Vagina (tissue), 2 donors: ENCODE data around the gene CCL4L2. TPM values are rescaled to one million over a fixed set of nuclear protein-coding genes. Genes with fewer than 3 reads are reported as not detected.
"Not testable (repeated sequence)": the region's sequence is repeated elsewhere in the genome, so short reads cannot be mapped to it uniquely, and the experiment has no call there.

Experiments
- DNase-seq, 2 donors: peaks; one replicate each; pipeline ENCODE4 v3.0.0-alpha.2; 2017; ENCODE audit errors: extremely low spot score in 2 of 2
- H3K27ac ChIP-seq: fragments of 200-600 bp; sonication (generic); one replicate; pipeline ENCODE4 v1.5.1; 2019
- H3K27me3 ChIP-seq: fragments of 200-600 bp; sonication (generic); one replicate; pipeline ENCODE4 v1.5.1; 2019
- H3K36me3 ChIP-seq, 2 donors: fragments of 200-600 bp; sonication (generic); one replicate each; pipeline ENCODE4 v1.5.1; 2017 to 2019
- H3K4me1 ChIP-seq: fragments of 200-600 bp; sonication (generic); one replicate; pipeline ENCODE4 v1.5.1; 2019
- H3K4me3 ChIP-seq, 2 donors: fragments of 200-600 bp; sonication (generic); 1 replicate in 1 of 2; 2 replicates in 1 of 2; pipeline ENCODE4 v1.5.1; 2016 to 2019
- H3K9me3 ChIP-seq: fragments of 200-600 bp; sonication (generic); one replicate; pipeline ENCODE4 v1.5.1; 2019
- CTCF ChIP-seq, 3 experiments: fragments of 450-650 bp in 2 of 3; fragments of 200-600 bp in 1 of 3; sonication (generic) in 1 of 3; IDR thresholded peaks; one replicate each; pipeline ENCODE4 v1.5.1; 2017 to 2019; ENCODE audit warnings: antibody characterized with exemption in 3 of 3, mild to moderate bottlenecking in 2 of 3, moderate library complexity in 2 of 3
- POLR2A ChIP-seq, 2 donors: fragments of 450-650 bp; IDR thresholded peaks; one replicate each; pipeline ENCODE4 v1.6.1; 2017; ENCODE audit warnings: antibody characterized with exemption in 2 of 2, mild to moderate bottlenecking in 2 of 2, moderate library complexity in 2 of 2
- POLR2AphosphoS5 ChIP-seq, 2 donors: sonication (generic); formaldehyde crosslinking; IDR thresholded peaks; one replicate each; pipeline ENCODE4 v1.9.0; 2017; ENCODE audit warnings: antibody characterized with exemption in 2 of 2, mild to moderate bottlenecking in 2 of 2, low read depth in 1 of 2; ENCODE audit not compliant: insufficient read depth in 1 of 2
- intact Hi-C: fragments of 100-400 bp; cut with DNase I; formaldehyde crosslinking; loops from one replicate; pipeline ENCODE4 v1.15.1; 2023
- small RNA-seq: library from RNA; depleted of rRNA; stranded (forward); fragments of <200 nt; gene quantifications from one replicate; pipeline ENCODE3, GENCODE V24; 2016
- total RNA-seq: library from RNA; depleted of rRNA; stranded (reverse); fragments of >200 nt; gene quantifications from one replicate; pipeline ENCODE4 v1.2.3, GENCODE V29; 2016

CCL4L2 gene
- total RNA-seq, 1 donor from 2014 or later = 5.2 TPM

DNA sequence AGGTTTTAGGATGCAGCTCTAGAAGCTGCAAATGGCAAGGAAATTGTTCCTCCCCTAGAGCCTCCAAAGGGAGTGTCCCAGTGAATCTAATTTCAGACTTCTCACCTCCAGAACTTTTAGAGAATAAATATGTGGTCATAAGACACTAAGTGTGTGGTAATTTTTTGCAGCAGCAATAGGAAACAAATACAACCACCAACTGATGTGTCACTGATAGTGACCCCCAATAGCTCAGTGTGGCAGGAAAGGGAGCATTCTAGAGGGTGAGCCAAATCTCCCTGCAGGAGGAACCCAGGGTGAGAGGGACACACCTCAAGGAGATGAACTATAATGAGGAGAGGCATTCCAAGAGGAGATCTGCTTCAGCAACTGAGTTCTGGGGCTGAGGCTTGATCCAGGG lies 4.1 kb downstream of the CCL4L2 start:
- Histone ChIP-seq H3K9me3 (no peaks in the 10 kb centered on the region), H3K27me3 (no peaks in the 10 kb centered on the region), H3K4me3 (no peak overlapping the region), H3K4me1 (no peaks in the 10 kb centered on the region), H3K27ac (no peak overlapping the region), H3K36me3 (no peaks in the 10 kb centered on the region)
- DNase-seq = peak in 1 of 2 donors; percentile 87
- TF ChIP-seq POLR2A (IDR thresholded peaks at IDR 0.05) = no peak
- no peak for TF ChIP-seq CTCF (IDR thresholded peaks at IDR 0.05)
- no peak for TF ChIP-seq POLR2AphosphoS5 (IDR thresholded peaks at IDR 0.05; ENCODE audit: insufficient read depth in 1 of 2, low read depth in 1 of 2)
- intact Hi-C loops = no loop called here

DNA sequence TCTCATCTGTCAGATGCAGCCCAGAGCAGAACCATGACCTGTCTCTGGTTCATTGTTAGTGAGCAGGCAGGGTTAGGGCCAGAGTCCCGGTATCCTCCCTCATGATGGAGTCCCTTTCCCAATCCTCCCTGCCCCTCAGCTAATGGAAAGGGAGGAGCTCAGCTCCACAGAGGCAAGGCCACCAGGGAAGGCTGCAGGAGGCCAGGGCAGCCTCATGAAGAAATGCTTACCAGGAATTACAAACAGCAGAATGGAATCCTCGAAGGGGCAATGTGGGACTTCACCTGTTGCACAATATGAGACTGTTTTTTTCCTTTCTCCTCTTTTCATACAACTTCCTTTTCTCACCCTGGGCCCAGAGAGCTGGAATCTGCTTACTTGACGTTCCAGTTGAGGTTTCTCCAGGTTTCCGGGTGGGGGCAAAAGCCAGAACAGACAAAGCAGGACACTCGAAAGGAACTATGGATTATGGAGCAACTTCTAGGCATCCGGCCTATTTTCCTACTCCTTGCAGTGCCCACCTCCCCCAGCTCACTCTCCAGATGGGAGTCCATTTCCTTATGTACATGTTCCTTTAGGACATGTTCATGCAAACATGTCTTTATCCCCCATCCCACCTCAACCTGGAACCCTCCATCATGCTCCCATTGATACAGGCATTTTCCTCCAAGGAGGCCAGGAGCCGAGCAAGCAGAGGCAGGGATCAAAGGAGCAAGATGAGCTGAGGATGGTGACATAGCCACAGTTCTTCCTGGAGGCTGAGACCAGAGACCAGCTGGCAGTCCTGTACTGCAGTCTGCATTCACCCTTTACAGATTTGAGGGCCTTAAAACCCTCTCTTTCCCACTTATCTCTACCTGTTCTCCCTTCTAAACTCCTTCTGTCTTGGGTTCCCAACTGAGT lies 4.8 kb downstream of the CCL4L2 start:
- H3K9me3 ChIP-seq, H3K4me3 ChIP-seq, H3K4me1 ChIP-seq, H3K27me3 ChIP-seq, intact Hi-C loops, H3K36me3 ChIP-seq, H3K27ac ChIP-seq: not testable (repeated sequence)
- DNase-seq = peak; percentile 60 to 96

GRCh38 chr17:36219556-36219955 lies 8.7 kb downstream of the CCL4L2 start:
- H3K4me1 ChIP-seq, H3K27ac ChIP-seq, H3K4me3 ChIP-seq, H3K9me3 ChIP-seq, intact Hi-C loops, H3K27me3 ChIP-seq, H3K36me3 ChIP-seq: not testable (repeated sequence)
- DNase-seq = peak in 1 of 2 donors; percentile 96

- H3K9me3 ChIP-seq, H3K4me3 ChIP-seq, H3K4me1 ChIP-seq, H3K27ac ChIP-seq, H3K27me3 ChIP-seq, intact Hi-C loops, H3K36me3 ChIP-seq: not testable (repeated sequence)
- peak in 1 of 2 donors; percentile 96 for DNase-seq
Measured at GRCh38 chr17:36220737-36221580, 10.1 kb downstream of the CCL4L2 start.

GRCh38 chr17:36221581-36222100 lies 10.8 kb downstream of the CCL4L2 start:
- H3K36me3 ChIP-seq, H3K27ac ChIP-seq, H3K4me3 ChIP-seq, H3K27me3 ChIP-seq, H3K9me3 ChIP-seq, intact Hi-C loops, H3K4me1 ChIP-seq: not testable (repeated sequence)
- DNase-seq = peak in 1 of 2 donors; percentile 81

- H3K4me3 ChIP-seq, H3K27ac ChIP-seq, H3K36me3 ChIP-seq, H3K9me3 ChIP-seq, H3K4me1 ChIP-seq, H3K27me3 ChIP-seq, intact Hi-C loops: not testable (repeated sequence)
- DNase-seq = peak in 1 of 2 donors; percentile 70
Measured at GRCh38 chr17:36222967-36223366, 12.1 kb downstream of the CCL4L2 start.

- H3K27ac ChIP-seq, H3K4me1 ChIP-seq, H3K4me3 ChIP-seq, H3K27me3 ChIP-seq, DNase-seq, H3K36me3 ChIP-seq, intact Hi-C loops, H3K9me3 ChIP-seq: not testable (repeated sequence)
Measured at GRCh38 chr17:36229644-36230043, 18.8 kb downstream of the CCL4L2 start.

DNA sequence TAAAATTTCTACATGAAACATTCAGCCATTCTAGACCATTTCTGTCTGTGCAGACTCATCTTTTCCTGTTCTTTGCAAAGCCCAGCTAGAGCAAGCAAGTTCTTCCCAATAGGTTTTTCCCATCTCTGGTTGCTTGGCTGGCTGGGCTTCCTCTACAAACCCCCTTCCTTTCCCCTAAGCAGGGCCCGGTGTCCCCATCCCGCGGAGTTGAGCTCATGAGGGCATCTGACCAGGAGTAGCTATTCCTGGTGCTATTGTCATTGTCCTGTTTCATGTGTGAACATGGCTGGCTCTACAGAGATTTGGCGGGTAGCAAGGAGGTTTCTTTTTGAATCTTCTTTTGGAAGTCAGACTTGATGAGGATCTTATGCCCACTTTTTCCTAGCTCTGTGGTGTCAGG lies 31.2 kb downstream of the CCL4L2 start:
- H3K9me3 ChIP-seq, H3K36me3 ChIP-seq, H3K4me3 ChIP-seq, intact Hi-C loops, H3K4me1 ChIP-seq, DNase-seq, H3K27ac ChIP-seq, H3K27me3 ChIP-seq: not testable (repeated sequence)

Small RNA genes within 50 kb of the gene (small RNA-seq; reads per million reads assigned to genes)
- not detected for gene AC243829.3
- not detected for gene AC243829.6

Other genes starting within 250 kb of the CCL4L2 start
- not detected for gene CCL16, start 229.6 kb upstream of the CCL4L2 start, total RNA-seq
- gene CCL14, start 224.3 kb upstream of the CCL4L2 start, total RNA-seq = 93.1 TPM
- gene CCL15, start 209.5 kb upstream of the CCL4L2 start, total RNA-seq = not detected
- gene CCL23, start 193.1 kb upstream of the CCL4L2 start, total RNA-seq = 13.3 TPM
- gene CCL18, start 146.8 kb upstream of the CCL4L2 start, total RNA-seq = not detected
- 2.9 TPM for gene CCL3, start 120.9 kb upstream of the CCL4L2 start, total RNA-seq
- gene CCL4, start 107.2 kb upstream of the CCL4L2 start, total RNA-seq = 15.0 TPM
- 3.4 TPM for gene TBC1D3B, start 34.4 kb upstream of the CCL4L2 start, total RNA-seq
- gene CCL3L1, start 14.3 kb upstream of the CCL4L2 start, total RNA-seq = not detected
- 1.7 TPM for gene TBC1D3I, start 53.5 kb downstream of the CCL4L2 start, total RNA-seq
- gene TBC1D3G, start 112.8 kb downstream of the CCL4L2 start, total RNA-seq = not detected
- gene TBC1D3H, start 177.4 kb downstream of the CCL4L2 start, total RNA-seq = not detected